ENCODE results near the gene BTF3.

DNA sequence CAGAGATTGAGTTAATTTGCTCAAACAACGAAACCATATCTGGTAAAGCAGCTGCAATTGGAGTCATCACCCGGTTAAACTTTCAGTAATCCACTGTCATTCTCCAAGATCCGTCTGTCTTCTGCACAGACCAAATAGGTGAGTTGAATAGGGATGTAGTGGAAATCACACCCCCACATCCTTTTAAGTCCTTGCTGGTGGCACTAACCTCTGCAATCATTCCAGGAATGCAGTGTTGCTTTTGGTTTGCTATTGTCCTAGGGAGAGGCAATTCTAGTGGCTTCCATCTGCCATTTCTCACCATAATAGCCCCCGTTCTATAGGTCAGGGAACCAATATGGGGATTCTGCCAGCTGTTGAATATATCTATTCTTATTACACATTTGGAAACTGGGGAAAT is 14.6 kb upstream of the BTF3 start:
- TF ChIP-seq POLR2AphosphoS5 (IDR thresholded peaks at IDR 0.05), result no peak
- TF ChIP-seq, protein P1, sequence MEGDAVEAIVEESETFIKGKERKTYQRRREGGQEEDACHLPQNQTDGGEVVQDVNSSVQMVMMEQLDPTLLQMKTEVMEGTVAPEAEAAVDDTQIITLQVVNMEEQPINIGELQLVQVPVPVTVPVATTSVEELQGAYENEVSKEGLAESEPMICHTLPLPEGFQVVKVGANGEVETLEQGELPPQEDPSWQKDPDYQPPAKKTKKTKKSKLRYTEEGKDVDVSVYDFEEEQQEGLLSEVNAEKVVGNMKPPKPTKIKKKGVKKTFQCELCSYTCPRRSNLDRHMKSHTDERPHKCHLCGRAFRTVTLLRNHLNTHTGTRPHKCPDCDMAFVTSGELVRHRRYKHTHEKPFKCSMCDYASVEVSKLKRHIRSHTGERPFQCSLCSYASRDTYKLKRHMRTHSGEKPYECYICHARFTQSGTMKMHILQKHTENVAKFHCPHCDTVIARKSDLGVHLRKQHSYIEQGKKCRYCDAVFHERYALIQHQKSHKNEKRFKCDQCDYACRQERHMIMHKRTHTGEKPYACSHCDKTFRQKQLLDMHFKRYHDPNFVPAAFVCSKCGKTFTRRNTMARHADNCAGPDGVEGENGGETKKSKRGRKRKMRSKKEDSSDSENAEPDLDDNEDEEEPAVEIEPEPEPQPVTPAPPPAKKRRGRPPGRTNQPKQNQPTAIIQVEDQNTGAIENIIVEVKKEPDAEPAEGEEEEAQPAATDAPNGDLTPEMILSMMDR (IDR thresholded peaks at IDR 0.05 in 8 of 11, conservative IDR thresholded peaks at IDR 0.05 in 3 of 11), result no peak
- TF ChIP-seq POLR2A (IDR thresholded peaks at IDR 0.05), result no peak

Data from spleen (tissue), 7 donors.